ENCODE results near the gene RNU4-1.

DNA sequence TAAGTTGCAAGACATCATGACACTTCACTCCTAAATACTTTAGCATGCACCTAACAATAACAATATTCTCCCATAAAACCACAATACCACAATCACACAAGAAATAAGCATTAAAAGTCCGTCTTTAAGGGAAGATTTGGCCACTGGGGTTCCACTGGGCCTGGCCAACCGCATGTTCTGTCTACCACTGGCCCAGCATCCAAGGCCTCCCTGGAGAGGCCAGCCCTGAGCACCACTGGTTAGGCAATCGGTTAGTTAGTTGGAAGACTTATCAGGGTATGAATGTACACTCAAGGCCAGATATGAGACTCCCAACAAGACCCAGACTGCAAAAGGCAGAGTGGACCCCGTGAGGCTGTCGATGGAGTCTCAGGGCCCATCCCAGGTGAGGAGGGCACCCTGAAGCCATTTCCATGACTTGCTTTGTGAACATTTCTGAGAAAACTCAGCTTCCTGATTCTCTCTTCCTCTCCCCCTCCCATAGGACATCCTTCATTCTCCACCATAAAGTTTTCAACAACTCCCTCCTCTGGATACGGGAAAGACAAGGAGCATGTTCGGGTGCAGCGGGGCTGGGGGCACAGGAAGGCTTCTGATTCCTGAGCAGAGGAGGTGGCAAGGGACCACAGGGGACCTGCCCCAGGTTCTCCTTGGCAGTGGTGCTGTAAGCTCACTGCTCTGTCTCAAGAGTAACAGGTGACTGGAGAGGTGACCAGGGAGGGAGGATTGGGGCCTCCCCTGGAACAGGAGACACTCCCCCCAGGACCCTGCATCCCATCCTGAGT is 33.4 kb downstream of the RNU4-1 start:
- TF ChIP-seq, protein P1, sequence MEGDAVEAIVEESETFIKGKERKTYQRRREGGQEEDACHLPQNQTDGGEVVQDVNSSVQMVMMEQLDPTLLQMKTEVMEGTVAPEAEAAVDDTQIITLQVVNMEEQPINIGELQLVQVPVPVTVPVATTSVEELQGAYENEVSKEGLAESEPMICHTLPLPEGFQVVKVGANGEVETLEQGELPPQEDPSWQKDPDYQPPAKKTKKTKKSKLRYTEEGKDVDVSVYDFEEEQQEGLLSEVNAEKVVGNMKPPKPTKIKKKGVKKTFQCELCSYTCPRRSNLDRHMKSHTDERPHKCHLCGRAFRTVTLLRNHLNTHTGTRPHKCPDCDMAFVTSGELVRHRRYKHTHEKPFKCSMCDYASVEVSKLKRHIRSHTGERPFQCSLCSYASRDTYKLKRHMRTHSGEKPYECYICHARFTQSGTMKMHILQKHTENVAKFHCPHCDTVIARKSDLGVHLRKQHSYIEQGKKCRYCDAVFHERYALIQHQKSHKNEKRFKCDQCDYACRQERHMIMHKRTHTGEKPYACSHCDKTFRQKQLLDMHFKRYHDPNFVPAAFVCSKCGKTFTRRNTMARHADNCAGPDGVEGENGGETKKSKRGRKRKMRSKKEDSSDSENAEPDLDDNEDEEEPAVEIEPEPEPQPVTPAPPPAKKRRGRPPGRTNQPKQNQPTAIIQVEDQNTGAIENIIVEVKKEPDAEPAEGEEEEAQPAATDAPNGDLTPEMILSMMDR (IDR thresholded peaks at IDR 0.05; ENCODE audit: low read length) = no peak
- no peak for TF ChIP-seq EZH2phosphoT487 (IDR thresholded peaks at IDR 0.05; ENCODE audit: low read length)
- TF ChIP-seq EZH2 (optimal IDR thresholded peaks at IDR 0.05; ENCODE audit: low read depth, low read length) = no peak
